T-helper 17 cell (primary cell): ENCODE results near the gene TMEM187. TPM values are rescaled to one million over a fixed set of nuclear protein-coding genes. Genes with fewer than 3 reads are reported as not detected.
"Not testable (repeated sequence)": the region's sequence is repeated elsewhere in the genome, so short reads cannot be mapped to it uniquely, and the experiment has no call there.

ENCODE experiments used
- ATAC-seq: fragments of 150-1000 bp; cut with Tn5 transposase; 2 replicates; pipeline ENCODE4 v1.10.0; 2021; ENCODE audit warnings: mild to moderate bottlenecking, moderate library complexity
- DNase-seq, 3 donors: peaks; one replicate each; pipeline versions ENCODE4 v3.0.0 to v3.0.0-alpha.2; 2020 to 2021
- H3K9me3 ChIP-seq: one replicate; pipeline ENCODE4 v1.7.0; 2013; ENCODE audit warnings: low read length, mild to moderate bottlenecking; ENCODE audit not compliant: control insufficient read depth, poor library complexity, severe bottlenecking
- H3K27ac Mint-ChIP-seq: one replicate; pipeline ENCODE4 v1.8.0; 2022; ENCODE audit warnings: mild to moderate bottlenecking, moderate library complexity, mixed read lengths
- H3K27me3 Mint-ChIP-seq: one replicate; pipeline ENCODE4 v1.8.0; 2022; ENCODE audit warnings: mixed read lengths
- H3K36me3 Mint-ChIP-seq: one replicate; pipeline ENCODE4 v1.8.0; 2022; ENCODE audit warnings: low read depth, mixed read lengths
- H3K4me1 Mint-ChIP-seq: one replicate; pipeline ENCODE4 v1.8.0; 2022; ENCODE audit warnings: mild to moderate bottlenecking, mixed read lengths
- H3K4me3 Mint-ChIP-seq: one replicate; pipeline ENCODE4 v1.8.0; 2022; ENCODE audit warnings: mild to moderate bottlenecking, moderate library complexity, mixed read lengths
- total RNA-seq, 4 donors: library from RNA in 2 of 4; stranded (reverse) in 2 of 4; gene quantifications; one replicate each; pipeline ENCODE4 v1.2.3 and lab custom pipeline; 2022 to 2026

Gene TMEM187
- total RNA-seq, 2 donors from 2014 or later = 2.4 to 3.0 TPM

GRCh38 chrX:153974726-153975286, 2.3 kb downstream of the TMEM187 start:
- Mint-ChIP-seq H3K4me1 (peaks cover 13% of the 10 kb centered on the region), H3K27me3 (no peaks in the 10 kb centered on the region), H3K27ac (peak overlapping the region; percentile 81), H3K36me3 (peaks cover 2% of the 10 kb centered on the region), H3K4me3 (peak overlapping the region; percentile 85)
- ATAC-seq (no peak), DNase-seq (no peak)
- no peaks in the 10 kb centered on the region for H3K9me3 ChIP-seq

GRCh38 chrX:153980394-153980793, 7.8 kb downstream of the TMEM187 start:
- H3K27me3 Mint-ChIP-seq, DNase-seq, H3K9me3 ChIP-seq, H3K36me3 Mint-ChIP-seq: not testable (repeated sequence)
- ATAC-seq = peak; percentile 55
- peaks cover 24% of the 10 kb centered on the region for H3K4me1 Mint-ChIP-seq
- H3K4me3 Mint-ChIP-seq = peak overlapping the region; percentile 85
- H3K27ac Mint-ChIP-seq = peak overlapping the region; percentile 93

GRCh38 chrX:153981231-153981630, 8.7 kb downstream of the TMEM187 start:
- H3K4me1 Mint-ChIP-seq = peaks cover 24% of the 10 kb centered on the region
- no peaks in the 10 kb centered on the region for H3K9me3 ChIP-seq
- ATAC-seq (no peak), DNase-seq (no peak)
- H3K27me3 Mint-ChIP-seq = no peaks in the 10 kb centered on the region
- peak overlapping the region; percentile 93 for H3K27ac Mint-ChIP-seq
- peak overlapping the region; percentile 83 for H3K4me3 Mint-ChIP-seq
- no peaks in the 10 kb centered on the region for H3K36me3 Mint-ChIP-seq

DNA sequence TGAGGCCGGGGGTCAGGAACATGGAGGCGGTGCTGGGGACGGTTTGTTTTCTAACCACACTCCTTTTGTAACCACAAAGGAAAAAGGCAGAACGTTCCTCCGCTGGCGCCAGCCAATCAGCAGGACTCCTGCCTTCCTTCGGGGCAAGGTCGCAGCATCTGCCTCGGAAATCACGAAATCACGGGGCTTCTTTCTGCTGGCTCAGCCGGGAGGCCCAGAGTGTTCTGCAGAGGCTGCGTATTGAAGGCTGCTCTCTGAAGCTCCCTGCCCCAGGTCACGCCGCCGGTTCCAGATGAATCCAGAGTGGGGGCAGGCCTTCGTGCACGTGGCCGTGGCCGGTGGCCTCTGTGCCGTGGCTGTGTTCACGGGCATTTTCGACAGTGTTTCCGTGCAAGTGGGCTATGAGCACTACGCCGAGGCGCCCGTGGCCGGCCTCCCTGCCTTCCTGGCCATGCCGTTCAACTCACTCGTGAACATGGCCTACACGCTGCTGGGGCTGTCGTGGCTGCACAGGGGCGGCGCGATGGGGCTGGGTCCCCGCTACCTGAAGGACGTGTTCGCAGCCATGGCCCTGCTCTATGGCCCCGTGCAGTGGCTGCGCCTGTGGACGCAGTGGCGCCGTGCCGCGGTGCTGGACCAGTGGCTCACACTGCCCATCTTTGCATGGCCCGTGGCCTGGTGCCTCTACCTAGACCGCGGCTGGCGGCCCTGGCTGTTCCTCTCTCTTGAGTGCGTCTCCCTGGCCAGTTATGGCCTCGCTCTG, 9.4 kb downstream of the TMEM187 start:
- Mint-ChIP-seq H3K27ac (peak overlapping the region; percentile 93), H3K4me1 (peaks cover 24% of the 10 kb centered on the region), H3K27me3 (no peaks in the 10 kb centered on the region), H3K4me3 (peak overlapping the region; percentile 83), H3K36me3 (no peaks in the 10 kb centered on the region)
- DNase-seq = peak; percentile 32 to 53 (median 41)
- peak; percentile 59 for ATAC-seq
- H3K9me3 ChIP-seq = no peaks in the 10 kb centered on the region

- H3K36me3 Mint-ChIP-seq = no peaks in the 10 kb centered on the region
- peak overlapping the region; percentile 83 for H3K4me3 Mint-ChIP-seq
- H3K9me3 ChIP-seq = no peaks in the 10 kb centered on the region
- ATAC-seq = no peak
- DNase-seq = no peak
- H3K27ac Mint-ChIP-seq = peak overlapping the region; percentile 93
- peaks cover 24% of the 10 kb centered on the region for H3K4me1 Mint-ChIP-seq
- H3K27me3 Mint-ChIP-seq = no peaks in the 10 kb centered on the region
Observed at GRCh38 chrX:153983321-153983801, 10.8 kb downstream of the TMEM187 start.

DNA sequence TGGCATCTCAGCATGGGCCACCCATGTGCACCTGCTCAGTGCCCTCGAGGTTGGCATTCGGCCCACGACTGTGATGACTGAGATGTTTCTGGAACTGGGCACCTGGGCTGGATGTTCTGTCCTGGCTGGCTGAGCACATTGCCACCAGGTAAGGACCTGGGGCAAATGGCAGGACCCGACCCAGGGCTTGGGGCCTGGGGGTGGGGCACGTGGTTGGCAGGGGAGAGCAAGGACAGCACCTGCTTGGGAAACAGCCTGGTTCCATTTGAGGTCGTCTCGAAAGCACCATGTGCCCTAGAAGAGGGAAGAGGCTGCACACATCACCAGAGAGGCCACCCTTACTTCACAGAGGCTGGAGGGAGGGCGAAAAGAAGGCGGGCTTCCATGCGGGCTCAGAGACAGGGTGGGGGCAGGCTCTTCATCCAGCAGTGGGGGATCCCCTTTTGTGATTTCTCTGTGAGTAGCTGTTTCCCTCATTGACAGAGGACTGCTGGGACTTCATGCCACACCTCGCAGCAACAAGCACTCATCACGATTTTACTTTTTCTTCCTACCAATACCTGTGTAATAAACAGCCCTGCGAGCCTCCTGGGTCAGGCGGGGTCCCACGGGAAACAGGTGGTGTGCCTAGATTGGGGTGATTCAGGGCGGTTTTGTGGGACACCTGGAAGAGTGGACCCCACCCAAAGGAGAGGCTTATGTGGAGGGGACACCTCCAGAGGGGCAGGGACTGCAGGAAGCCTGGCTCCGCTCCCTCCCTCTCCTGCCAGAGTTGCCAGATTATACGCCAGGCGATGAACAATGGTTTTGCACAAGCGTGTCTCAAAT, 12.0 kb downstream of the TMEM187 start:
- H3K27me3 Mint-ChIP-seq = no peaks in the 10 kb centered on the region
- H3K4me3 Mint-ChIP-seq = peak overlapping the region; percentile 87
- H3K9me3 ChIP-seq = no peaks in the 10 kb centered on the region
- H3K36me3 Mint-ChIP-seq = no peaks in the 10 kb centered on the region
- ATAC-seq = peak; percentile 69
- peaks cover 24% of the 10 kb centered on the region for H3K4me1 Mint-ChIP-seq
- H3K27ac Mint-ChIP-seq = peak overlapping the region; percentile 89
- DNase-seq = peak in 1 of 3 donors; percentile 36

DNA sequence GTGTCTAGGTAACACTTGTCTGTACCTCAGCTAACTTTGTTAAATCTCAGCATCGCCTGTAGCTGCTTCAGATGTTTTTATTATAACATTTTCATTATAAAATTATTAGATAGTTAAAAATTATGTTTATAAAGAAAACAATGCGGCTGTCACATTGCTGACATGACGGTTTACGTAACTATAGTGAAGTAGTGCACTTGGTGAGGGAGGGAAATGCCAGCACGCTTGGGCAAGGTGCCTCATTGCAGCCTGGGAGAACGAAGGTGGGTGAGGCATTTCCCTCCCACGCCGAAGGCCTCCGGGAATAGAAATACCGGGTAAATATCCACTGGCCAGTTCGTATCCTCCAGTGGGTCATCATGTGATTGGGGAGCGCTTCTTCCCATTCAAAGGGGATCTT, 15.9 kb downstream of the TMEM187 start:
- no peak overlapping the region for H3K4me3 Mint-ChIP-seq
- ATAC-seq = no peak
- no peaks in the 10 kb centered on the region for H3K27me3 Mint-ChIP-seq
- no peaks in the 10 kb centered on the region for H3K36me3 Mint-ChIP-seq
- no peak for DNase-seq
- H3K4me1 Mint-ChIP-seq = peaks cover 19% of the 10 kb centered on the region
- H3K27ac Mint-ChIP-seq = no peak overlapping the region
- H3K9me3 ChIP-seq = no peaks in the 10 kb centered on the region

DNA sequence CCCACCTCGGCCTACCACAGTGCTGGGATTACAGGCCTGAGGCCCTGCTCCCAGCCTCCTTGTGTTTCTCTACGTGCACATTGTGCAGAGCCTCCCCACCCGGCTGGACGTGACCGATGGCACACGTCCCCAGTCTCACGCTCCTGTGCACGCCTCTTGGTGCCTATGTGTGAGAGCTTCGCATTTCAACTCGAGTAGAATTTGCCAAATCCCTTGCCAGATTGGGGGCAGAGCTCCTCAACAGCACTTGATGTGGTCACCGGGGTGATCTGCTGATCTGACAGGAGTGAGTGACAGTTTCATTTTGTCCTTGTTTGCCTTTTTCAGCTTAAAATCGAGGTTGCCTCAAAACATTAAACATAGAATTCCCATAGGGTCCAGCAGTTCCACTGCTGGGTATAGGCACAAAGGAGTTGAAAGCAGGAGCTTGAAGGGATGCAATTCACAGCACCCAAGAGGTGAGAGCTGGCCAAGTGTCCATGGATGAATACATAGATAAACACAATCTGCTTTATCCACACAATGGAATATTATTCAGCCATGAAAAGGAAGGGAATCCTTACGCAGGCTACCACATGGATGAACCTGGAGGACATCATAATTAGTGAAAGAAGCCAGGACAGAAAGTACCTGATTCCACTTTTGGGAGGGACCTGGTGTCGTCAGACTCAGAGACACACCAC, 17.6 kb downstream of the TMEM187 start:
- DNase-seq (no peak), ATAC-seq (peak; percentile 40)
- H3K27ac Mint-ChIP-seq = peak overlapping the region; percentile 92

DNA sequence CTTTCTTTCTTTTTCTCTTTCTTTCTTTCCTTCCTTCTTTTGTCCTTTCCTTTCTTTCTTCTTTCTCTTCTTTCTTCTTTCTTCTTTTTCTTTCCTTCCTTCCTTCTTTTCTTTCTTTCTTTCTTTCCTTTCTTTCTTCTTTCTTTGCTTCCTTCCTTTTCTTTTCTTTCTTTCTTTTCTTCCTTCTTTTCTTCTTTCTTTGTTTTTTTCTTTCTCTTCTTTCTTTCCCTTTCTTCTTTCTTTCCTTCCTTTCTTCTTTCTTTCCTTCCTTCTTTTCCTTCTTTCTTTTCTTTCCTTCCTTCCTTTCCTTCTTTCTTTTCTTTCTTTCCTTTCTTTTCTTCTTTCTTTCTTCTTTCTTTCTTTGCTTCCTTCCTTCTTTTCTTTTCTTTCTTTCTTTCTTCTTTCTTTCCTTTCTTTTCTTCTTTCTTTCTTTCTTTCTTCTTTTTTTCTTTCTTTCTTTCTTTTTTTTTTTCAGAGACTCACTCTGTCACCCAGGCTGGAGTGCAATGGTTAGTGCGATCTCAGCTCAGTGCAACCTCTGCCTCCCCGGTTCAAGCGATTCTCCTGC, 18.5 kb downstream of the TMEM187 start:
- Mint-ChIP-seq H3K4me3 (no peak overlapping the region), H3K27ac (no peak overlapping the region), H3K4me1 (peaks cover 10% of the 10 kb centered on the region), H3K27me3 (no peaks in the 10 kb centered on the region), H3K36me3 (no peaks in the 10 kb centered on the region)
- DNase-seq (no peak), ATAC-seq (no peak)
- H3K9me3 ChIP-seq = no peaks in the 10 kb centered on the region

More for the DNA sequence above, 17.6 kb downstream of the TMEM187 start:
- H3K27me3 Mint-ChIP-seq = no peaks in the 10 kb centered on the region
- no peaks in the 10 kb centered on the region for H3K9me3 ChIP-seq
- peak overlapping the region; percentile 75 for H3K4me3 Mint-ChIP-seq
- peaks cover 14% of the 10 kb centered on the region for H3K4me1 Mint-ChIP-seq
- H3K36me3 Mint-ChIP-seq = no peaks in the 10 kb centered on the region

- Mint-ChIP-seq H3K36me3 (no peaks in the 10 kb centered on the region), H3K4me3 (no peak overlapping the region), H3K27ac (no peak overlapping the region), H3K4me1 (peaks cover 10% of the 10 kb centered on the region), H3K27me3 (no peaks in the 10 kb centered on the region)
- H3K9me3 ChIP-seq = no peaks in the 10 kb centered on the region
- DNase-seq (no peak), ATAC-seq (no peak)
Observed at GRCh38 chrX:153992180-153992579, 19.6 kb downstream of the TMEM187 start.

DNA sequence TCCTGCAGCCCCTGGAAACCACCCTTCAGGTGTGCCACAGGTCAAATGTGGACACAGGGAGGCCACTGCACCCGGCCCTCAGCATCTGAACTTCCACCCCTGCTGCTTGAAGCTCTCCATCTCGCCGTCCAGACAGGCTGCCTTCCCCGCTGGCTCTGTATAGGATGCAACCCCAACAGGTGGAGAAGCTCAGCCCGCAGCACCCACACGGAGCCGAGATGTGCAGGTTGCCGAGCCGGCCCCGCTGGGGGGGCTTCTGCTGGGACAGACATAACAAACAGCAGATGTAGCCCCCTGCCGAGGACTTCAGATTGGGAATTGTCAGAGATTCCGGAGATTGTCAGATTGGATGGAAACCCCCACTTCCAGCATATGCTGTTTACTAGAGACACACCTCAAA, 20.5 kb downstream of the TMEM187 start:
- ATAC-seq (no peak), DNase-seq (no peak)
- H3K27me3 Mint-ChIP-seq = no peaks in the 10 kb centered on the region
- no peaks in the 10 kb centered on the region for H3K36me3 Mint-ChIP-seq
- no peak overlapping the region for H3K27ac Mint-ChIP-seq
- H3K4me3 Mint-ChIP-seq = no peak overlapping the region
- H3K9me3 ChIP-seq = no peaks in the 10 kb centered on the region
- peaks cover 10% of the 10 kb centered on the region for H3K4me1 Mint-ChIP-seq

DNA sequence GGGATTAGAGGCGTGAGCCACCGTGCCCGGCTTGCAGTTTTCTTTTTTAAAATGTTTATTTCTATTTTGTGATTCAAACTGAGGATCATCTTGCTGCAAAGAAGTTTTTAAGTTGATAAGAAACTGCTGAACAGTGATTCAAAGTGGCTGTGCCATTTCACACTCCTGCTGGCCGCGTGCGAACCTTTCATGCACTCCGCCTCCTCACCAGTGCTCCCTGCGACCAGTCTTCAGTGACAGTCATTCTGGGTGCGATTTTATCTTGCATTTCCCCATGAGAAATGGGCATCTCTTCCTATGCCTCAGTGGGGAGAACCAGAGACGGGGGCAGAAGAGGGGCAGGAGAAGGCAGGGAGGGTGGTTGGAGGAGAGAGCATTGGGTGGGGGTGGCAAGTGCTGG, 21.4 kb downstream of the TMEM187 start:
- no peak overlapping the region for H3K27ac Mint-ChIP-seq
- DNase-seq = no peak

More for the DNA sequence above, 21.4 kb downstream of the TMEM187 start:
- ATAC-seq = no peak
- no peaks in the 10 kb centered on the region for H3K9me3 ChIP-seq
- Mint-ChIP-seq H3K4me1 (peaks cover 10% of the 10 kb centered on the region), H3K4me3 (no peak overlapping the region), H3K27me3 (no peaks in the 10 kb centered on the region), H3K36me3 (no peaks in the 10 kb centered on the region)
